Gastroesophageal sphincter (tissue), 3 donors: ENCODE measurements around the gene ZNF638.

Experiments used
- CTCF ChIP-seq, 4 experiments: fragments of 200-600 bp in 2 of 4; fragments of 450-650 bp in 2 of 4; sonication (generic) in 1 of 4; IDR thresholded peaks; one replicate each; pipeline ENCODE4 v1.5.1; 2017 to 2019; ENCODE audit warnings: antibody characterized with exemption in 4 of 4, mild to moderate bottlenecking in 2 of 4, moderate library complexity in 2 of 4
- EP300 ChIP-seq: sonication (generic); formaldehyde crosslinking; IDR thresholded peaks from one replicate; pipeline ENCODE4 v1.6.1; 2017; ENCODE audit warnings: antibody characterized with exemption, mild to moderate bottlenecking
- POLR2A ChIP-seq, 2 donors: fragments of 450-650 bp; IDR thresholded peaks; one replicate each; pipeline ENCODE4 v1.6.1; 2017; ENCODE audit warnings: antibody characterized with exemption in 2 of 2, mild to moderate bottlenecking in 2 of 2, moderate library complexity in 1 of 2
- POLR2AphosphoS5 ChIP-seq: sonication (generic); formaldehyde crosslinking; IDR thresholded peaks from one replicate; pipeline ENCODE4 v1.6.1; 2017; ENCODE audit warnings: antibody characterized with exemption

- TF ChIP-seq POLR2AphosphoS5 (no peak), POLR2A (IDR thresholded peaks at IDR 0.05) (no peak), CTCF (IDR thresholded peaks at IDR 0.05) (no peak), EP300 (no peak)
These were observed 145.7 kb downstream of the ZNF638 start for GRCh38 chr2:71477231-71477691.
